Left renal cortex interstitium (tissue), 4 donors: ENCODE results near the gene OR2M5. TPM values are rescaled to one million over a fixed set of nuclear protein-coding genes. Genes with fewer than 3 reads are reported as not detected.

Source experiments
- polyA plus RNA-seq, 4 donors: library from polyadenylated mRNA; unstranded; fragments of 120-200 nt; gene quantifications; one replicate each; pipeline ENCODE4 v1.2.1, GENCODE V29; 2013; ENCODE audit not compliant: insufficient read length in 4 of 4

OR2M5 gene
- polyA plus RNA-seq, 4 donors: not detected

Other genes starting within 250 kb of the OR2M5 start
- under 1 TPM; 0.14 to 0.36 (median 0.24) TPM for gene OR2W3, start 249.6 kb upstream of the OR2M5 start, polyA plus RNA-seq
- gene OR2T8, start 224.9 kb upstream of the OR2M5 start, polyA plus RNA-seq: not detected
- not detected for gene OR2AJ1, start 220.3 kb upstream of the OR2M5 start, polyA plus RNA-seq
- not detected for gene OR2L8, start 196.3 kb upstream of the OR2M5 start, polyA plus RNA-seq
- not detected for gene OR2AK2, start 179.9 kb upstream of the OR2M5 start, polyA plus RNA-seq
- gene OR2L5, start 131.5 kb upstream of the OR2M5 start, polyA plus RNA-seq: not detected
- under 1 TPM; 0.05 to 0.14 (median 0.08) TPM for gene OR2L2, start 115.1 kb upstream of the OR2M5 start, polyA plus RNA-seq
- gene OR2L3, start 98.3 kb upstream of the OR2M5 start, polyA plus RNA-seq: not detected
- under 1 TPM in 1 of 4 donors, not detected in 3; 0.10 TPM for gene OR2L13, start 50.0 kb upstream of the OR2M5 start, polyA plus RNA-seq
- not detected for gene OR2M2, start 29.7 kb downstream of the OR2M5 start, polyA plus RNA-seq
- under 1 TPM in 3 of 4 donors, not detected in 1; 0.02 to 0.08 (median 0.03) TPM for gene OR2M3, start 52.1 kb downstream of the OR2M5 start, polyA plus RNA-seq
- gene OR2M4, start 86.3 kb downstream of the OR2M5 start, polyA plus RNA-seq: under 1 TPM in 3 of 4 donors, not detected in 1; 0.04 to 0.12 (median 0.05) TPM
- gene OR2T33, start 132.8 kb downstream of the OR2M5 start, polyA plus RNA-seq: not detected
- under 1 TPM in 2 of 4 donors, not detected in 2; 0.04 to 0.13 TPM for gene OR2T12, start 158.3 kb downstream of the OR2M5 start, polyA plus RNA-seq
- not detected for gene OR2M7, start 179.4 kb downstream of the OR2M5 start, polyA plus RNA-seq
- gene OR14C36, start 203.6 kb downstream of the OR2M5 start, polyA plus RNA-seq: not detected
- gene OR2T4, start 216.5 kb downstream of the OR2M5 start, polyA plus RNA-seq: not detected
- gene OR2T6, start 230.6 kb downstream of the OR2M5 start, polyA plus RNA-seq: under 1 TPM in 2 of 4 donors, not detected in 2; 0.08 to 0.21 TPM